ENCODE data around the gene NAPB. TPM values are rescaled to one million over a fixed set of nuclear protein-coding genes. Genes with fewer than 3 reads are reported as not detected.

Gene NAPB
- total RNA-seq (2022; extraction: Qiagen RNA extraction; ENCODE audit: low read depth) = 2.8 to 4.1 TPM (median 3.6 TPM) in 5 replicates

GRCh38 chr20:23420943-23421931, at the start of gene NAPB:
NAPB (minus strand) TSS chr20:23421488; CDS start chr20:23421402, 86 bp downstream.

GRCh38 chr20:23452776-23453175, 31.5 kb upstream of the NAPB start, which contains the start of gene CST11:
CST11 (minus strand) TSS chr20:23452876; CDS start chr20:23452811, 65 bp downstream.

DNA sequence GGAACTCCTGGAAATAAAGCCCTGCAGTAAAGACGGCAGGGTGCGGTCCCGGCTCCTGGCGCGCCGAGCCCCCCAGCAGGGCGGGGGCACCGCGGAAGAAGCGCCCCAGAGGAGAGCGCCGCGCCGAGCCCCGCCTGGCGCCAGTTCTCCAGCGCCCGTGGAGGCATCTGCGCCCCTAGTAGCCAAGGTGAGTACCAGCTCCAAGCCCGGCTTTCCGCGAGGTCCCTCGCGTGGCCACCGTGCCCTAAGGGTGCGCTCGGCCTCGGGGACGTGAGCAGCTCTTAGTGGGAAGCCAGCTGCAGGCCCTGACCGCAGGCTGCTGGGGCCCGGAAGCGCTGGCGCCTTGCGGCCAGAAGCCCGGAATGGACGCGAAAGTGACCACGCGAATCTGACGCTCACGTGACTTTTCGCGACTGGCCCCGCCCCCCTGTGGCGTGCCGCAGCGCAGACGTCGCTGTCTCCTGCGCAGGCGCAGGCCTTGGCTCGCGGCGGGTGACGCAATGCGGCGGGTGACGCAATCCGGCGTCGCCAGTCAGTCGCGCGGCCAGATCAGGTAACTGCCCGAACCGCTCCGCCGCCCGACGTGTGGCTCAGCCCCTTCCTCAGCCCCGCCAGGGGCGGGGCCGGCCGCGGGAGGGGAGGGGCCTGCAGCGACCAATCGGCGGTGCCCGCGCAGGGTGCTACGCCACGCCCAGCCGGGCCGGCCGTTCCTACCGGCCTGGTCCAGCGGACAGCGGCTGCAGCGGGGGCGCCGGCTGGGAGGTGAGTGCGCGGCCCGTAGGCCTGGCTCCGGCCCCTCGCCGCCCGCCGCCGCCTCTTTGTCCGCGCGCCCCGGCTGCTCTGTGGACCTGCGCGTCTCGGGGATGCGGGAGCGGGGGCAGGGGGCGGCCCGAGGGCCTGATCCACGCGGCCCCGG, 59.6 kb downstream of the NAPB start, which contains the start of gene GZF1:
Gene GZF1, plus strand, starts transcription at position 707 of the 916 bp plus-strand sequence. CDS start 2,202 bp downstream, outside the sequence.

GRCh38 chr20:23350196-23350903, 70.9 kb downstream of the NAPB start, which contains the start of gene NXT1:
NXT1 (plus strand) TSS chr20:23350791; CDS start chr20:23354042, 3,251 bp downstream.

Other genes with a start within 250 kb of the NAPB start
- gene NXT1, start 70.7 kb downstream of the NAPB start, total RNA-seq (2022; extraction: Qiagen RNA extraction; ENCODE audit: low read depth) = 58.7 to 78.5 TPM (median 74.0 TPM) in 5 replicates
- 7.8 to 11.6 TPM (median 9.5 TPM) in 5 replicates for gene GZF1, start 59.3 kb downstream of the NAPB start, total RNA-seq (2022; extraction: Qiagen RNA extraction; ENCODE audit: low read depth)
- not detected in 5 replicates for gene CSTL1, start 18.2 kb upstream of the NAPB start, total RNA-seq (2022; extraction: Qiagen RNA extraction; ENCODE audit: low read depth)
- not detected in 5 replicates for gene CST11, start 31.4 kb upstream of the NAPB start, total RNA-seq (2022; extraction: Qiagen RNA extraction; ENCODE audit: low read depth)
- gene CST8, start 69.6 kb upstream of the NAPB start, total RNA-seq (2022; extraction: Qiagen RNA extraction; ENCODE audit: low read depth) = not detected in 5 replicates
- not detected in 5 replicates for gene CST9L, start 147.0 kb upstream of the NAPB start, total RNA-seq (2022; extraction: Qiagen RNA extraction; ENCODE audit: low read depth)
- gene CST9, start 184.4 kb upstream of the NAPB start, total RNA-seq (2022; extraction: Qiagen RNA extraction; ENCODE audit: low read depth) = not detected in 5 replicates
- 206 to 378 TPM (median 367 TPM) in 5 replicates for gene CST3, start 216.5 kb upstream of the NAPB start, total RNA-seq (2022; extraction: Qiagen RNA extraction; ENCODE audit: low read depth)

Measured in A549 treated with CpdA at 1 μM for 4 hours (cell line).